Measurements from ENCODE around the gene SGCB.

- TF ChIP-seq, protein P1, sequence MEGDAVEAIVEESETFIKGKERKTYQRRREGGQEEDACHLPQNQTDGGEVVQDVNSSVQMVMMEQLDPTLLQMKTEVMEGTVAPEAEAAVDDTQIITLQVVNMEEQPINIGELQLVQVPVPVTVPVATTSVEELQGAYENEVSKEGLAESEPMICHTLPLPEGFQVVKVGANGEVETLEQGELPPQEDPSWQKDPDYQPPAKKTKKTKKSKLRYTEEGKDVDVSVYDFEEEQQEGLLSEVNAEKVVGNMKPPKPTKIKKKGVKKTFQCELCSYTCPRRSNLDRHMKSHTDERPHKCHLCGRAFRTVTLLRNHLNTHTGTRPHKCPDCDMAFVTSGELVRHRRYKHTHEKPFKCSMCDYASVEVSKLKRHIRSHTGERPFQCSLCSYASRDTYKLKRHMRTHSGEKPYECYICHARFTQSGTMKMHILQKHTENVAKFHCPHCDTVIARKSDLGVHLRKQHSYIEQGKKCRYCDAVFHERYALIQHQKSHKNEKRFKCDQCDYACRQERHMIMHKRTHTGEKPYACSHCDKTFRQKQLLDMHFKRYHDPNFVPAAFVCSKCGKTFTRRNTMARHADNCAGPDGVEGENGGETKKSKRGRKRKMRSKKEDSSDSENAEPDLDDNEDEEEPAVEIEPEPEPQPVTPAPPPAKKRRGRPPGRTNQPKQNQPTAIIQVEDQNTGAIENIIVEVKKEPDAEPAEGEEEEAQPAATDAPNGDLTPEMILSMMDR (IDR thresholded peaks at IDR 0.05): no peak
- TF ChIP-seq POLR2A (IDR thresholded peaks at IDR 0.05): no peak
These were observed 9.1 kb downstream of the SGCB start for GRCh38 chr4:52028970-52029369.
